Measurements from ENCODE around the gene TXNDC2.

Gene TXNDC2

GRCh38 chr18:9914584-9915290 is 29.0 kb downstream of the TXNDC2 start:
- peak; percentile 95 for DNase-seq

- DNase-seq: no peak
Measured at GRCh38 chr18:9915291-9916076, 29.7 kb downstream of the TXNDC2 start.

GRCh38 chr18:9916077-9916639 is 30.4 kb downstream of the TXNDC2 start:
- no peak for DNase-seq

- no peak for DNase-seq
Measured at GRCh38 chr18:9916808-9917207, 31.0 kb downstream of the TXNDC2 start.

GRCh38 chr18:9918016-9918680 is 32.4 kb downstream of the TXNDC2 start:
- no peak for DNase-seq

- no peak for DNase-seq
Measured at GRCh38 chr18:9919564-9920232, 33.9 kb downstream of the TXNDC2 start.

GRCh38 chr18:9922592-9923311 is 37.0 kb downstream of the TXNDC2 start:
- no peak for DNase-seq

GRCh38 chr18:9924371-9924943 is 38.7 kb downstream of the TXNDC2 start:
- DNase-seq: no peak

- no peak for DNase-seq
Measured at GRCh38 chr18:9925369-9925768, 39.6 kb downstream of the TXNDC2 start.

GRCh38 chr18:9925795-9926194 is 40.0 kb downstream of the TXNDC2 start:
- no peak for DNase-seq

- no peak for DNase-seq
Measured at GRCh38 chr18:9926223-9926894, 40.6 kb downstream of the TXNDC2 start.

GRCh38 chr18:9926977-9927376 is 41.2 kb downstream of the TXNDC2 start:
- DNase-seq: no peak

- no peak for DNase-seq
Measured at GRCh38 chr18:9927392-9928063, 41.8 kb downstream of the TXNDC2 start.

- DNase-seq: no peak
Measured at GRCh38 chr18:9928646-9929259, 43.0 kb downstream of the TXNDC2 start.

GRCh38 chr18:9930299-9930884 is 44.6 kb downstream of the TXNDC2 start:
- DNase-seq: peak; percentile 38

- no peak for DNase-seq
Measured at GRCh38 chr18:9931146-9931545, 45.4 kb downstream of the TXNDC2 start.

GRCh38 chr18:9931678-9932077 is 45.9 kb downstream of the TXNDC2 start:
- DNase-seq: no peak

- DNase-seq: no peak
Measured at GRCh38 chr18:9933865-9934264, 48.1 kb downstream of the TXNDC2 start.

- no peak for DNase-seq
Measured at GRCh38 chr18:9934274-9934673, 48.5 kb downstream of the TXNDC2 start.
